Bronchial epithelial cell (primary cell): Measurements from ENCODE around the gene BMPR2. TPM values are rescaled to one million over a fixed set of nuclear protein-coding genes. Genes with fewer than 3 reads are reported as not detected.

Source experiments
- DNase-seq: peaks from one replicate; pipeline ENCODE4 v3.0.0-alpha.2; 2010; ENCODE audit warnings: low read depth
- FAIRE-seq: peaks from 2 replicates; lab custom pipeline; 2011; peaks lifted over from hg19 to GRCh38; lab: Jason Lieb, UNC
- H3K27me3 ChIP-seq: 2 replicates; pipeline ENCODE4 v1.5.1; 2011; ENCODE audit warnings: low read length; ENCODE audit not compliant: control insufficient read depth, insufficient read depth
- H3K36me3 ChIP-seq: 2 replicates; pipeline ENCODE4 v1.5.1; 2011; ENCODE audit warnings: low read length; ENCODE audit not compliant: control insufficient read depth, insufficient read depth
- H3K4me3 ChIP-seq: 2 replicates; pipeline ENCODE4 v1.5.1; 2011; ENCODE audit warnings: mild to moderate bottlenecking, low read depth, low read length, control low read depth
- CTCF ChIP-seq: IDR thresholded peaks from 2 replicates; pipeline ENCODE4 v1.5.1; 2011; ENCODE audit warnings: mild to moderate bottlenecking, moderate library complexity, low read length, control low read depth, inconsistent platforms; ENCODE audit not compliant: insufficient read depth, severe bottlenecking
- total RNA-seq: library from RNA; depleted of rRNA; stranded (reverse); fragments of >200 nt; gene quantifications from 2 replicates; pipeline ENCODE4 v1.2.1, GENCODE V29; 2014

The BMPR2 gene
- total RNA-seq, 1 donor from 2014 or later: 6.3 TPM

- no peak for DNase-seq
- Histone ChIP-seq H3K27me3 (no peaks in the 10 kb centered on the region), H3K36me3 (no peaks in the 10 kb centered on the region), H3K4me3 (no peak overlapping the region)
- no peak for FAIRE-seq
- no peak for TF ChIP-seq CTCF
Measured at GRCh38 chr2:202608142-202608852, 232.2 kb downstream of the BMPR2 start.

- no peak for TF ChIP-seq CTCF
- Histone ChIP-seq H3K4me3 (no peak overlapping the region), H3K27me3 (no peaks in the 10 kb centered on the region), H3K36me3 (no peaks in the 10 kb centered on the region)
- FAIRE-seq: no peak
- peak; percentile 90 for DNase-seq
Measured at GRCh38 chr2:202609381-202610145, 233.4 kb downstream of the BMPR2 start.

DNA sequence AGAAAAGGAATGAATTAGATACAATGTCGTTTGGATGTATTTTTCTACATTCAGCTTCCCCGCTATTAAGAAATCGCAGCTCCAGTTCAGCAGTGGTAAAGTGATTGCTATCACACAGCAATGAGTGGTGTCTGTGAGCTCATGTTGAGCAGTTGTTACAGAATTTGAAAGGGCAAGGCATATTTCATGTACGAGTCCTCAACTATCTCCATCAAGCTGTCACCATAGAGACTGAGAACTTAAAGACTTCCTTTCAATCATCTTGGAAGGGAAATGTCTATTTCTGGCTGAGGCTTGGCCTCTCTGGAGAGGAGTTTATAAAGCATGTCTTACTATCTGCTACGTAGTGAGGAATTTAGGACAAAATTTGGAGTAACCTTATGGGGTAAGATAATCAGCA lies 234.3 kb downstream of the BMPR2 start:
- no peaks in the 10 kb centered on the region for H3K36me3 ChIP-seq
- H3K4me3 ChIP-seq: no peak overlapping the region
- no peak for TF ChIP-seq CTCF
- no peaks in the 10 kb centered on the region for H3K27me3 ChIP-seq
- DNase-seq: peak; percentile 37
- no peak for FAIRE-seq

- DNase-seq (no peak), FAIRE-seq (no peak)
- Histone ChIP-seq H3K4me3 (no peak overlapping the region), H3K36me3 (no peaks in the 10 kb centered on the region), H3K27me3 (no peaks in the 10 kb centered on the region)
- no peak for TF ChIP-seq CTCF
Measured at GRCh38 chr2:202612145-202612544, 236.0 kb downstream of the BMPR2 start.

GRCh38 chr2:202613479-202613878 lies 237.4 kb downstream of the BMPR2 start:
- DNase-seq: no peak
- TF ChIP-seq CTCF: no peak
- Histone ChIP-seq H3K4me3 (no peak overlapping the region), H3K36me3 (no peaks in the 10 kb centered on the region), H3K27me3 (no peaks in the 10 kb centered on the region)
- FAIRE-seq: no peak

Other genes starting within 250 kb of the BMPR2 start
- gene SUMO1, start 137.7 kb upstream of the BMPR2 start, total RNA-seq: 97.7 and 108 TPM in 2 replicates
- 59.3 and 79.5 TPM in 2 replicates for gene NOP58, start 110.6 kb upstream of the BMPR2 start, total RNA-seq